ENCODE results near the gene TTC33.

TTC33 gene

DNA sequence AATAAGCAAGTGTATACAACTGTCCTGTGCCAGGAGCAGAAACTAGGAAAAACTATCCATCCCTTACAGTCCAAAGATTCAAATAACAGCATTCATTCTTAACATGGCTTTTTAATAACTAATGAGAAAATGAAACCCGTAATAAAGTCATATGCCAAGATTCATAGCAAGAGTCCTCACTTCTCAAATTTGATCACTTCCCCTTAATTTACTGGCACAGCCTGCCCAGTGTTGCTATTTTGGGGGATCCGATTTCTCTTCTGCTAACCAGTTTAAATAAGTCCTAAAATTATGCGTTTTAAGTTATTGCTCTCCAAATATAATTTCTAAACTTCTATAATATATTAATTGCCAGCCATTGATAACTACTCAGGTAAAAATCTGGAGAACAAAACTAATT lies 253.0 kb downstream of the TTC33 start:
- DNase-seq = no peak

DNA sequence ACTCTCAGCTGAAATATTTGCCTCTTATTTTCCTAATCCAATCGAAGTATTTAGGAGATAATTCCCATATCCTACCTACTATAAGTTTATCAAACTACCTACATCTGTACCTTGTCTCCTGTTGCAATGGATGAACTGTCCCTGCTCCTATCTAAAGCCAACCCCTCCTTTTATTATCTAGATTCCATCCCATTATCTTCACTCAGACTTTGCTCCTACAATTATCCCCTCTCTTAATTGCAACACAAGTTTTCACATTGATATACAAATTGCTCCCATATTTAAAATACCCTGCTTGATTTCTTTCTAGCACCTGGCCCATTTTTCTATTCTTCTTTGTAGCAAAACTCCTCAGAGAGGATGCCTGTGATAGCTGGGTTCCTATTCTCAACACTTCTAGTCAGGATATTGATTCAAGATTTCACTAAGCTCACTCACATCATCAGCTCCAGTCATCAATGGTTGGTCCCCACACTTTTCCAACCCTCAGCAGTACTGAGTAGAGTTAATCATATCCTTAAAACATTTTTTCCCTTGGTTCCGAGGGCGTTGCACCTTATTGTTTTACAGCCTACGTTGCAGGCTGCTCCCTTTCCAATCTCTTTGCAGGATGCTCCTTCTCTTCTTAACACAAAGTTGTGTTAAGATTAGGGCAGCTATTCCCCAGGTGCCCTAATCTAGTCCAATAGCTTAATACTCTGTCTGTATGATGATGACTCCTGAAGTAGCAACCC lies 253.9 kb downstream of the TTC33 start:
- DNase-seq = no peak

DNA sequence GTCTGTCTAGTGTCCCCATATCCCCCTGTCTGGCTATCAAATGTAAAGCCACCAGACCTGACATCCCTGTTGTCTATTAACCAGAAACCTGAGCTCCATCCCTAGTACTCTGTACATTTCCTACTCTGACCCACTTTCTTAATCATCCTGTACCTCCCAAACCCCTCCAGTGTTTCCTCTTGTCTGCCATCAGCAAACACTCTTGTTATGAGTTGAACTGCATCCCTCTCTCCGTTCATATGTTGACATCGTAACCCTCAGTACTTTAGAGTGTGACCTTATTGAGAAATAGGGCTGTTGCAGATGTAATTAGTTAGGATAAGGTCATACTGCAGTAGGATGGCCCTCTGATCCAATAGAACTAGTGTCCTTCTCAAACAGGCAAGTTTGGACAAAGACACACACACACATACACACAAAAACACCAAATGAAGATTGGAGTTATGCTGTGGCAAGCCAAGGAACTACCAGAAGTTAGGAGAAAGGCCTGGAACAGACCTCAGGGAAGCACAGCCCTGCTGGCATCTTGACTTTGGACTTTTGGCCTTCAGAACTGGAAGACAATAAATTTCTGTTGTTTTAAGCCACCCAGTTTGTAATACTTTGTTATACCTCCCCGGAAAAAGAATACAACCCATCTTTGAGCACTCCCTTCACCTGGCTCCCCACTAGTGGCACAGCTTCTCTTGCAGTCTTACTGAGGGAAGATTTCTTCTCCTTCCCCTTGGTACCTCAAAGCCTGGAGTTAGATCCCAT lies 256.1 kb downstream of the TTC33 start:
- no peak for DNase-seq

DNA sequence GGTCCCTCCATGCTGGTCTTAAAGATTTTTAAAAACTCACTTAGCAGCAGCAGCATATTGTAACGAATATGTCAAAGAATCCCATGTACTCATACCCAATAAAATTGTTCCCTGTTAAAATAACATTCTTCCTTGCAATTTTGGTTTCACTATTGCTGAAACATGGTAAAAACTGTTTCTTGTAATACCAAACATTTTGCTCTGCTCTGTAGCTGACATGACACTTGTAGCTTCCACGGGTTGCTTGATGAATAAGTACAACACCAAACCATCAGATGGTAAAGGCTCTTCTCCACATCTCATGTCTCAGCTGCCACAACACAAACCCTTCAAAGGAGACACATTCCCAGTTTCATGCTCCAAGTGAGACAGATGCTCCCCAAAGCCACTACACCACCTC lies 256.8 kb downstream of the TTC33 start:
- DNase-seq = no peak

DNA sequence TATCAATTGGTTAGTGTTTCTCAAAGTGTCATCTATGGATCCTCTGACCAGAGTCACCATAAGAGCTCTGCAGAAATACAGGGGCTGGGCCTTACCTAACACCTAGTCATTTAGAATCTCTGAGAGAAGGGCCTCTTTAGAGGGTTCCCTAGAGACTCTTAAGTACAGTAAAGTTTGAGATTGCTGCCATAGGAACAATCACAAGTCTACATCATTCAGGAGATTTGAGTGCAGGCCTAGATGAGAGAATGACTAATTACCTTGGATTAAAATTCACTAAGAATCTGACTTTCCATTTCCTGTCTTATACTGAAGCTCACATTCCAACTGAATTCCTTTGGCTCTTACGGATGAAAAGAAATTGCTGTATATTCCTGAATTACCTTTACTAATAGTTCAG lies 258.2 kb downstream of the TTC33 start:
- peak; percentile 76 for DNase-seq

DNA sequence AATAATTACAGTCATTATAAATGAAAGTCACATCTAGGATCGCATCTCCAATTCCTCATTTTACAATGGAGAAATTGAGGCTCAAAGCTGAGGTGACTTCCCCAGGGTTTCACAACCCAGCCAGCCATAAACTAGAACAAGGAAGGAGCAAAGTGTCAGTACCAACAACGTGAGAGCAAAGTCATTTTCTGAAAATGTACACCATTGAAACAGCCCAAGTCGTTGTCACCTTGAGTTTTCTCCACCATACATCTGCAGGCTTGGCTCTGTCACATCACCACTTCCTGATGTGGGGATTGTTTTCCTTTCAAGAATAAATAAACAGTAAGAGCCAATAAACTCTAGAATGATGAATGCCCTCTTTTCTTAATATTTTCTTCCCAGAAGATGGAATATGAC lies 260.5 kb downstream of the TTC33 start:
- no peak for DNase-seq

DNA sequence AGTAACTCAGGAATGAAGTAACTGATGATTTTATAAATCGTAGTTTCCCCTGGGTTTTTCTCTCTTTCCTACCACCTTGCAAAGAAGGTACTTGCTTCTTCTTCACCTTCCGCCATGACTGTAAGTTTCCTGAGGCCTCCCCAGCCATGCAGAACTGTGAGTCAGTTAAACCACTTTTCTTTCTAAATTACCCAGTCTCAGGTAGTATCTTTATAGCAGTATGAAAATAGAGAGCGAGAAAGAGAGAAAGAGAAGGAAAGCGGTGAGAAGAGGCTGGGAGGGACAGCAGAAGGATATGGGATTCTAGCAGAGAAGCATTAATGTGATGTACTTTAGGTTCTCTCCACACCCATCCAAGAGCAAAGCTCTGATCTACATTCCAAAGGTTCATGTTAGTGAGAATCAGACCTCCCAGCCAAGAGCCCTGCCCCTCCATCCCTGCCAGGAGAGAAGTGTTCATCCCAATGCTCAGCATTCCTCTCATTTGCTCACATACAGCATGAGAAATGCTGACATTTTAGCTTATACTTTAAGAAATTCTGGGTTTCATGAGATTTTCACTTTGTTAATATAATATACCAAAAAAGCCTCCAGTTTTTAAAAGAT lies 261.0 kb downstream of the TTC33 start:
- DNase-seq = no peak

DNA sequence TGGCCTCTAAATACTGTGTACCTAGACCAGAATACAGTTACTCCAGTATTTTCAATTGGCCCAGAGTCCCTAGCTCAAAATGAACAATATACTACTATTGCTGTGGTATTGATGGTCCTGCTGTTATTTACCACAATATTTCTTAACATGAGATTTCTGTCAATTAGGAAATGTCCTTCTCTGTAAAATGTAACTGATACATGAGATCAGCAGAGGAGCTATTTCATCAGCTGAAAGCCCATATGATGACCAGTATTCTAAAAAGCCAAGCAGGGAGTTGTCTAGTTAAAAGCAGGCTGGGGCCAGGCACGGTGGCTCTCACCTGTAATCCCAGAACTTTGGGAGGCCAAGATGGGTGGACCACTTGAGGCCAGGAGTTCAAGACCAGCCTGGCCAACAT lies 263.7 kb downstream of the TTC33 start:
- no peak for DNase-seq

DNA sequence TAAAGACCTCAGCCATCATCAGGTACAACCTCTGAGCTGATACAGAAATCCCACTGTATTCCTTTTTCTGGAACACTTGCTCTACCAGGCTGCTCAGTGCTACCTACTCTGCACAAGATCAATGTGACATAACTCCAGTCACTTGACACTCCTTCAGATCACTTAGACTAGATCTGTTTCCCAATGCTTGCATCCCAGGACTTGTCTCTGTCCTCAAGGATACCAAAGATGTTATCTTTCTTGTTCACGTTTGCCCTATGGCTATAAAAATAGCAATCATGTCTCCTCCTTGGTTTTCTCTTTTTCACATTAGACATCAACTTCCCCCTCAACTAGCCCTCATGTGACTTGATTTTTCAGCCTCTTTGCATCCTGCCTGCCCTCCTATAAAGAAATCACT lies 264.1 kb downstream of the TTC33 start:
- DNase-seq = no peak

DNA sequence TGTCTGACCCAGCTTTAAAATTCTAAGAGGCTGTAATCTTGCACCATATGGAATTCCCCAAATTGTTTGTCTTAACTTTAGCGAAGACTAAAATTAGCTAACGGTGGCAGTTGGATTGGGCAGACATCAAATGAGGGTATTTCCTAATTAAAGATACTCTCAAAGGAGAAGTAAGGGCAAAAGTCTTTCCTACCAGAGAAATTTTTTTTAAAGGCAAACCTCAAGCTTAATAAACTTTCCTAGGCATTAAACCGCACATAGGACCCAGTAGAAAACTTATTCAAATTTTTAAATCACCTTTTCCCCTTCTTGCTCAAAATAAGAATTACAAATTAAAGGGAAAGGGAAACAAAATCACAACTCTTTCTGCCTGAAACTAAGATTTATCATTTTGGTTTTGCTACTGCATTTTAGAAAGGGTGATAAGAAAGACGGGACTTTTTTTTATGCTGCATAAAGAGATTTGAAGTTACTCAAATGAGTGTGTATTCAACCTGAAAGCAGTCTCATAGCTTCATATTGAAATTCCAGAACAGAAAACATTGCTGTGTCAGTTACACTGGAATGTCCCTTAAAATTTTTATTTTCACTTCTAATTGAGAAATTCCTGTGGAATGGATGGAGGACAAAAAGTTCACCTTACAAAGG lies 265.2 kb downstream of the TTC33 start:
- no peak for DNase-seq

DNA sequence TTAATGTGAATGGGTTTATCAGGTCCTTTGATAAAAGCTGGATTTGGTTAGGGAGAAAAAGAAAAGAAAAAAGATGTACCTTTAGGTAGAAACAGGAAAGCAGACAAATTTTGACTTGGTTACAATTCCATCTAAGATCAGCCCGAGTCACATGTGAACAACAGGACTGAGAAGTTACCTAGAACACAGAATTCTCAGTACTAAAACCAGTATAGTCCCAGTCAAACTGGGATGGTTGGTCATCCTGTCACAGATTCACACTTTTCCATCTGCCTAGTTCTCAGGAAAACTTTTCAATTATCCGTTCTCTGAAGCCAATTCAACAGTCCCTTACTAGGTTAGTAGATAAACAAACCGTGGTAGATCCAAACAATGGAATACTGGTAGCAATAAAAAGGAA lies 266.3 kb downstream of the TTC33 start:
- DNase-seq = no peak

DNA sequence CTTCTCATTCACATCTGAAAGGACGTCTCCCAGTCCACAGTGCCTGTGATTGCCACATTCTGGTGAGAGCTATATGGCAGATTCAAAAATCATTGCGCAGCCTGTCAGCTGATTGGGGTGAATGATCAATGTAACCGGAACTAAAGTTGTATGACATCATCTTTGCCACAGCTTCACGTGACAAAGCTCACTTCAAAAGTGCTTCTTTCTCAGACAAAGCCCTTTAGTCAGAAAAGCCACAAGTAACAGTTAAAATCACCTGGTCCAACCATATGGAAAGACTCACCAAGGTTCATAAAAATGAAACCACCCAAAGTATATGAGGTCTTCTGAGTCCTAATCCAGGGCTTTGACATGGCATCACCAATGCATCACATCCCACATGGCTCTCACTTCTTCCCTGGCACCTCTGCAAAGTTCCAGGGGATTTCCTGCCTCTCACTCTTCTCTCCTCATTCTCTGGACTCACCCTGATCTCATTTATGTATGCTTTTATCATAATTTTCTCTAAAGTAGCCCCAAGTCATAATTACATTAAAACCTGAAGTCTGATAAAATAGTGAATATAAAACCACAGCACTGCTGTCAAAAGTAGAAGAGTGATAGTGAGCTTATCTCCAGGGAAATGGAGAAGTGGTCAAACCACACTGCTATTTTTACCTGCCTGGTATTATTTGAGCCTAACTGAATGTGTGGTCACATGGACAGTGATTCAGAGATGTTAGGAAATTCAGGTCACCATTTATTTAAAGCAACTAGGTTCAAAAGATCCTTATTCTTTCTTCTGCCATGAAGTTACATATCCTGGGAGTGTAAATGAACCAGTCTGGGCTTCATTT lies 269.1 kb downstream of the TTC33 start:
- no peak for DNase-seq

DNA sequence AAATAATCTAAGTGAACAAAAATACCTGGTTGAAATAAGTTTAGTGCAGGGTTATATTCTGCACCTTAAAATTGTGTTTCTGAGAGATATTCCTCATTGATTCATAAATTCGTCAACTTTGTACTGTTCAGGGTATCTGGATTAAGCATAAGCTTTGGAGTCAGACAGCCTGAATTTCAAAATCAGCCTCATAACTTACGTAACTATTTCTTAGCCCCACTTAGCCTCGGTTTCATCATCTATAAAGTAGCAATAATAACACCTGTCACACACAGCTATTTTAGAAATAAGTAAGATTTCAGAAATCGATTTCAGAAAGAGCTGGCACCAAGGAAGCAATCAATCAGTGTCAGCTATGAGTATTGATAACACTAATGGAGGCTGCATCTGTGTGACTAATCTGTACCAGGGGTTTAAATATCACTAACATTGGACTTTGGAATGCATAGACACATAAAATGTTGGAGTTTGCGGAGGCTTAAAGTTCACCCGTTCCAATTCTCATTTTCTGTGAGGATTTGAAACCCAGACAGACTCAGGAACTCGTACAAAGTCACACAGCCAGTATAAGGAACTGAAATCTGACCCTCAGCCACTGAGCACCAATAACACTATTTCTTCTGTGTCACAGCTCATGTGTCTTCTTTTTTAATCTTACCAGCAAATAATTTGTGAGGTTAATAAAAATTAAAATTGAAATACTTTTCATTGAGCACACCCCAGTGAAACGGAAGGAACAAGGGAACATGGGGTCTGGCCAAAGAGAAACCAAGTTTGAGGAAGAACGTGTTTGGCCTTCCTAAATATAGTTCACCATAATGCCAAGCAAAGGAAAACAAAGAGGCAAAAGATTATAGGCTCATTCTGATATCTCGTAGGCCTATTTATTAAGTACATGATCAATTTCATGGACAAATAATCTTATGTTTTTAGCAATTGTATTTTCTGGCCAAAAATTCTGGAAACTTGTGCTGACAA lies 270.5 kb downstream of the TTC33 start:
- no peak for DNase-seq

DNA sequence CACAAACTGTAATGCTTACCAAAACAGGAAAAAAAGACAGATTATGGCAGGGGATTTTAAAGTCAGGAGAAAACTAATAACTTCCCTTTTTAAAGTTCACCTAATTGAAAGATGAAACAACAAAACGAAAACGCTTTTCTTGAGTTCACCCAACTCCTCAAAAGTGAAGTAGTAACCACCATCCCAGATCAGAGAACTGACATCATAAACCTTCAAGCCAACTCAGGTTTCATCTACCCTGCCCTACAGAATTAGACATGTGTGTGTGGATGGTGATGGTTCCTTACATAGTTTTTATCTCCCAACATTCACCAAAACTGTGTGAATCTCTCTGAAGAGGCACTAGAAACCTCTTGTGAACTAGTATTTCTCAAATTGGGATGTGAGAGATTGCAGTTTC lies 271.3 kb downstream of the TTC33 start:
- no peak for DNase-seq

DNA sequence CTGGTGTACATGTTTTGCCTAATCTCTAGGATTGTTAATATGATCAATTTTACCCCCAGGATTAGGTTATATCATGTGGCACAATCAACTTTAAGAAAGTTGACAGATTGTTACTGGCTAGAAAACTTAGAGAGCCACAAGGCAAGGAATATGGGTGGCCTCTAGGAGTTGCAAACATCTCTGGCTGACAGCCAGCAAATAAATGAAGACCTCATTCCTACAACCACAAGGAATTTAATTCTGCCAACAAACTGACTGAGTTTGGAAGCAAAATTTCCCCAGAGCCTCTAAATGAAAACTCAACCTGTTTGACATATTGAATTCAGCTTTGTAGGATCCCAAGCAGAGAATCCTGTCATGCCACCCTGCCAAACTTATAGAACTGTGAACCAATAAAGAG lies 272.4 kb downstream of the TTC33 start:
- peak; percentile 51 for DNase-seq

DNA sequence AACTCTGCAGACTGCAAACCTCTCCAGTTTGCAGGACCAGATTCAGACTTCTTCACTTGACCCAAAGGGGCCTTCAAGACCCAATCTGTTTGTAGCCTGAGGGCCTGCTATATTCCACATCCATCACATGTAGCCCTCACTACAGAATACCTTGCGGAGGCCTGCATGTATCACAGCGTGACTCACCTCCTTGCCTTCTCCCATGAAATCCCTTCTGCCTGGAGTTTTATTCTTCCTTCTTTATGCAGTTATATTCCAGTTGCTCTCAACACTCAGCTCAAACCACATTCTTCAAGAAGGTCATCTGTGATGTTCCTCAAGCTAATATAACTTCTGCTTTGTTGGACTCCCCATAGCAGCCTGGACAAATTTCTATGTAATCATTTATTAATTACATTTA lies 274.5 kb downstream of the TTC33 start:
- no peak for DNase-seq

DNA sequence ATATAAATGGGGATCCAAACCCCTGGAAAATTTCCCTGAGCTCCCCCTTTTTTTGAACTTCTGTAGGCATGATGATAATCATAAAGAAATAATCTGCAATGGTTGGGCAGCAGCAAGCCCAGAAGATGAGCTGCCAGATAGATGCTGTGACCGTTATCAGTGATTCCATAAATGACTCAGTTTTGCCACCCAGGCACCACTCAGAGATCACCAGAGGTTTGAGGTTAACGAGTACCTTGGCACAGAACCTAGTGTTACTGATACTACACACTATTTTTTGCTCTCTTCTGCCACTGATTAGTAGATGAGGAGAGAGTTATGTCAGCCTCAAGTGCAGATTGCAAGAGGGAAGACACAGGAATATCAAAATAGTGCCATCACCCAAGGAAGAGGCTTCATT lies 275.4 kb downstream of the TTC33 start:
- DNase-seq = no peak

DNA sequence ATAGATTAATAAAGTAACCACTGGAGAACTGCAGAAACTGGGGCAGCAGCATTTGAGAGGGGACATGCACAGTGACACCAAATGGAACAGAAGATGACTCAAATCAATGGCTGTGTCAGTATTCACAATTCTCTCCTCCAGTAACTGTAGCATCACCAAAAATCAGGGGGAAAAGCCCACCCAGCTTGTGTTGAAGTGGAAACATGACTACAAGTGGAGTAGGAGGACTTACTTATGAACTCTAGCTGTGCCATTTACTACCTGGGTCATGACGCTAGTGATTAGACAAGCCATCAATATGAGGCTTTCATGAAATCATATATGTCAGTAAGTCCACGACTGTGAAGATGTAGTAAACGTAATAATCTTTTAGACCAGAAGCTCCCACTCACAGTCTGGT lies 275.8 kb downstream of the TTC33 start:
- no peak for DNase-seq

DNA sequence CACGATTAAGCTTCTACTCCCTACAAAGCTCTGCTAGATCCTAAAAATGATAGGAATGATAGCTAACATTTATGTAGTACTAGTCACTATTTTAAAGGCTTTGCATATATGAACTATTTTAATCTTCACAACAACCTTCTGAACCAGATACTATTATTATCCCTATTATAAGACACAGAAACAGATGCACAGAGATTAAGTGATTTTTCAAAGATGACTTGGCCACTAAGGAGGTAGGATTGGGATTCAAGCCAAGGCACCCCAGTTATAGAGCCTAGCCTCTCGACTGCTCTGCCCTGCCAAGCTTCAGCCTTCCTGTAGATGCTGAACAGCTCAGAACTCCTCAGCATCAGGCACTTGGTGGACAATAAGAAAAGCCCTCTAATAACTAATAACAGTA lies 277.0 kb downstream of the TTC33 start:
- no peak for DNase-seq

DNA sequence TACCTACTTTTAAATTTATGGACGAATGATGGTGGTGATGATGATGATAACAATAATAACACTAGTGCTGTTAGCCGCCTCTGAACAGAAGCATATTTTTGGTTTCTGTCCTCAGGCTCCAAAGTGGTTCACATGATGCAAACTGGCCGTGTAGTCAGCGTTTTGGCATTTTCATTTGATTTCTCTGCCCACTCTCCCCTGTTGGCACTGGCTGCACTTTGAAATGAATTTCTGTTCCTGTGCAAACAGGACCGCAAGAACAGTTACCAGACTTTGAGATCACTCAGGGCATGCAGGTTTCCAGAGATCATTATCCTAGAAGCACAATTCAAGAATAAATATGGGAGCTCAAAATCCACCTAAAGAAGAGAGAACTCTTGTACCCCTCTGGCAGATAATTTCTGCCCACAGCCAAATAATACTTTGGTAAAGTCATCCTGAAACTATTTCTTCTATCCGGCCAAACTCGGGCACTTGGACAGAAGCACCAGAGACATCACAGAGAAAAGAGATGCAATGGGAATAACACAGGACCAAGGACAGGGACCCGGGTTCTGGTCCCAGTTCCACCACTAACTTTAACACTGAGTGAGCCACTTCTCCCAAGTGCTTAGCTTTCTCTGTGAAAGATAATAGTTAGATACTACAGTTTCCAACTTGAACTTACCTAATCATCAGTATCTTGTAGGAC lies 277.8 kb downstream of the TTC33 start:
- no peak for DNase-seq

DNA sequence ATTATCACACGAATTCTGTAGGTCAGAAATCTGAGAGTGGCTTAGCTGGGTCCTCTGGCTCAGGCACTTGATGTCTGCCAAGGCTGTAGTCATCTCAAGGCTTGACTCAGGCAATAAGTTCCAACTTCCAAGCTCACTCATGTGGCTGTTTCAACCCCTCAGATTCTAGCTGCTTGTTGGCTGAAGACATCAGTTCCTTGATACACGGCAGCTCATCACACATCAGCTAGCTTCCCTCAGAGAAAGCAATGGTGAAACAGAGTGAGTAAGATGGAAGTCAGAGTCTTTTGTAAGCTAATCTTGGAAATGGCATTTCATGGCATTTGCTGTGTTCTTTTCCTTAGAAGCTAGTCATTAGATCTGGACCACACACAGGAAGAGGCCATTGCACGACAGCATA lies 280.2 kb downstream of the TTC33 start:
- DNase-seq = no peak

Measured in fibroblast of skin of right biceps (primary cell).